CD14-positive monocyte (primary cell): ENCODE data around the gene KLHL40. TPM values are rescaled to one million over a fixed set of nuclear protein-coding genes. Genes with fewer than 3 reads are reported as not detected.

ENCODE experiments used
- DNase-seq, 3 donors: peaks; one replicate each; pipeline ENCODE4 v3.0.0-alpha.2; 2011 to 2022
- H2AFZ ChIP-seq: 2 replicates; pipeline ENCODE4 v1.6.0; 2012; ENCODE audit warnings: mild to moderate bottlenecking, low read depth, low read length, inconsistent platforms; ENCODE audit not compliant: insufficient read depth, poor library complexity, severe bottlenecking
- H3K27ac ChIP-seq, 2 donors: 1 replicate in 1 of 2; 2 replicates in 1 of 2; pipeline ENCODE4 v1.5.1; 2012 to 2013; ENCODE audit warnings: low read length in 2 of 2, control low read depth in 1 of 2, inconsistent platforms in 1 of 2, low read depth in 1 of 2, mild to moderate bottlenecking in 1 of 2
- H3K27me3 ChIP-seq, 2 donors: one replicate each; pipeline versions ENCODE4 v1.6.0 to v1.6.1; 2011 to 2013; ENCODE audit warnings: low read length in 2 of 2; ENCODE audit not compliant: control insufficient read depth in 2 of 2, insufficient read depth in 2 of 2
- H3K36me3 ChIP-seq, 2 donors: replicated peaks in 1 of 2; 1 replicate in 1 of 2; 2 replicates in 1 of 2; pipeline versions ENCODE4 v1.5.1 to v1.6.1; 2012 to 2013; ENCODE audit warnings: low read length in 2 of 2, control low read depth in 1 of 2, inconsistent platforms in 1 of 2, mild to moderate bottlenecking in 1 of 2; ENCODE audit not compliant: insufficient read depth in 2 of 2, control insufficient read depth in 1 of 2
- H3K4me1 ChIP-seq, 2 donors: 1 replicate in 1 of 2; 2 replicates in 1 of 2; pipeline versions ENCODE4 v1.5.1 to v1.6.1; 2012 to 2013; ENCODE audit warnings: low read length in 2 of 2, control low read depth in 1 of 2, inconsistent platforms in 1 of 2, mild to moderate bottlenecking in 1 of 2, moderate library complexity in 1 of 2; ENCODE audit not compliant: insufficient read depth in 2 of 2, control insufficient read depth in 1 of 2
- H3K4me2 ChIP-seq: replicated peaks from 2 replicates; pipeline ENCODE3; 2012; ENCODE audit warnings: low read length, moderate library complexity, mild to moderate bottlenecking; ENCODE audit not compliant: poor library complexity, severe bottlenecking; ENCODE audit errors: extremely low read depth
- H3K4me3 ChIP-seq, 3 experiments: fragments of 200-600 bp in 1 of 3; sonication (generic) in 1 of 3; replicated peaks in 1 of 3; 1 replicate in 2 of 3; 2 replicates in 1 of 3; pipeline ENCODE4 v1.5.1; 2011 to 2013; ENCODE audit warnings: low read length in 3 of 3, mild to moderate bottlenecking in 3 of 3, control low read depth in 2 of 3, low read depth in 2 of 3, inconsistent platforms in 1 of 3, moderate library complexity in 1 of 3
- H3K79me2 ChIP-seq: 2 replicates; pipeline ENCODE4 v1.6.0; 2012; ENCODE audit warnings: mild to moderate bottlenecking, control low read depth, inconsistent platforms, low read length, moderate library complexity; ENCODE audit not compliant: insufficient read depth
- H3K9ac ChIP-seq: 2 replicates; pipeline ENCODE4 v1.6.0; 2017; ENCODE audit warnings: low read length, mild to moderate bottlenecking; ENCODE audit not compliant: insufficient read depth, poor library complexity, severe bottlenecking
- H3K9me3 ChIP-seq, 2 donors: replicated peaks in 1 of 2; 1 replicate in 1 of 2; 2 replicates in 1 of 2; pipeline versions ENCODE4 v1.5.1 to v1.6.1; 2012 to 2013; ENCODE audit warnings: low read length in 2 of 2, control low read depth in 1 of 2; ENCODE audit not compliant: control insufficient read depth in 1 of 2, insufficient read depth in 1 of 2
- H4K20me1 ChIP-seq: 2 replicates; pipeline ENCODE4 v1.6.0; 2012; ENCODE audit warnings: mild to moderate bottlenecking, low read length, control low read depth, moderate library complexity; ENCODE audit not compliant: insufficient read depth
- H3K27ac Mint-ChIP-seq, 7 donors: one replicate each; pipeline ENCODE4 v1.8.0; 2020; ENCODE audit warnings: mild to moderate bottlenecking in 7 of 7, mixed read lengths in 7 of 7, moderate library complexity in 6 of 7, inconsistent platforms in 2 of 7
- H3K27me3 Mint-ChIP-seq, 3 donors: one replicate each; pipeline ENCODE4 v1.8.0; 2021 to 2022; ENCODE audit warnings: low read depth in 3 of 3, mild to moderate bottlenecking in 3 of 3, mixed read lengths in 3 of 3, moderate library complexity in 3 of 3, inconsistent platforms in 1 of 3
- H3K36me3 Mint-ChIP-seq, 2 donors: one replicate each; pipeline ENCODE4 v1.8.0; 2020; ENCODE audit warnings: mixed read lengths in 2 of 2, inconsistent platforms in 1 of 2, mild to moderate bottlenecking in 1 of 2
- H3K4me1 Mint-ChIP-seq: one replicate; pipeline ENCODE4 v1.8.0; 2020; ENCODE audit warnings: mild to moderate bottlenecking, mixed read lengths
- H3K4me3 Mint-ChIP-seq, 2 donors: one replicate each; pipeline ENCODE4 v1.8.0; 2020; ENCODE audit warnings: mild to moderate bottlenecking in 2 of 2, mixed read lengths in 2 of 2, moderate library complexity in 1 of 2
- H3K9me3 Mint-ChIP-seq, 7 donors: one replicate each; pipeline ENCODE4 v1.8.0; 2020 to 2022; ENCODE audit warnings: mixed read lengths in 7 of 7, mild to moderate bottlenecking in 6 of 7, moderate library complexity in 6 of 7, inconsistent platforms in 2 of 7
- CTCF ChIP-seq: fragments of 200-600 bp; IDR thresholded peaks from one replicate; pipeline ENCODE4 v1.8.0; 2022; ENCODE audit warnings: antibody characterized with exemption, mild to moderate bottlenecking
- WGBS: methylation state at CpG from one replicate; pipeline ENCODE4 v1.1.5; 2013; ENCODE audit warnings: missing lambda C conversion rate; ENCODE audit not compliant: insufficient coverage; 5-methylcytosine and 5-hydroxymethylcytosine counted together
- intact Hi-C, 2 donors: fragments of 100-400 bp; cut with micrococcal nuclease; formaldehyde crosslinking; loops; one replicate each; pipeline versions ENCODE4 v1.15.0 to v1.15.1; 2023
- polyA plus RNA-seq, 3 donors: library from polyadenylated mRNA; depleted of rRNA in 1 of 3; unstranded in 2 of 3; stranded (reverse) in 1 of 3; fragments of 300-500 nt in 2 of 3; fragments of >200 nt in 1 of 3; fragmentation: Illumina TruSeq in 2 of 3; gene quantifications; 1 replicate in 2 of 3; 2 replicates in 1 of 3; pipeline ENCODE4 v1.2.3, GENCODE V29; 2012 to 2021

The KLHL40 gene
- polyA plus RNA-seq, 3 donors: not detected

- WGBS: 83% methylated on average over 9 of the region's 13 CpGs
Measured at GRCh38 chr3:42691816-42692666, 6.7 kb downstream of the KLHL40 start.

More at GRCh38 chr3:42691816-42692666, 6.7 kb downstream of the KLHL40 start:
- H4K20me1 ChIP-seq: no peaks in the 10 kb centered on the region
- no peaks in the 10 kb centered on the region for H3K9me3 ChIP-seq
- TF ChIP-seq CTCF: no peak
- Mint-ChIP-seq H3K4me3 (no peak overlapping the region), H3K27me3 (peaks cover 12 to 23% (median 18%) of the 10 kb centered on the region in 3 donors), H3K9me3 (no peaks in the 10 kb centered on the region), H3K27ac (no peak overlapping the region), H3K4me1 (no peaks in the 10 kb centered on the region), H3K36me3 (no peaks in the 10 kb centered on the region)
- no peak overlapping the region for H3K4me2 ChIP-seq
- no peaks in the 10 kb centered on the region for H3K79me2 ChIP-seq
- no peaks in the 10 kb centered on the region for H3K4me1 ChIP-seq
- intact Hi-C loops: no loop called here
- H3K27ac ChIP-seq: no peak overlapping the region
- no peak overlapping the region for H3K9ac ChIP-seq
- no peak for DNase-seq
- peaks cover 0 to 2% of the 10 kb centered on the region in 2 donors for H3K27me3 ChIP-seq
- no peak overlapping the region for H2AFZ ChIP-seq
- no peak overlapping the region for H3K4me3 ChIP-seq
- no peaks in the 10 kb centered on the region for H3K36me3 ChIP-seq
